GM21576 (cell line): ENCODE results near the gene RNF40.

ENCODE experiments used
- ATAC-seq: cut with Tn5 transposase; IDR thresholded peaks from one replicate; pipeline ENCODE4 v1.9.1; 2021; ENCODE audit warnings: mild to moderate bottlenecking, moderate library complexity; ENCODE audit not compliant: unreplicated experiment

Gene RNF40

DNA sequence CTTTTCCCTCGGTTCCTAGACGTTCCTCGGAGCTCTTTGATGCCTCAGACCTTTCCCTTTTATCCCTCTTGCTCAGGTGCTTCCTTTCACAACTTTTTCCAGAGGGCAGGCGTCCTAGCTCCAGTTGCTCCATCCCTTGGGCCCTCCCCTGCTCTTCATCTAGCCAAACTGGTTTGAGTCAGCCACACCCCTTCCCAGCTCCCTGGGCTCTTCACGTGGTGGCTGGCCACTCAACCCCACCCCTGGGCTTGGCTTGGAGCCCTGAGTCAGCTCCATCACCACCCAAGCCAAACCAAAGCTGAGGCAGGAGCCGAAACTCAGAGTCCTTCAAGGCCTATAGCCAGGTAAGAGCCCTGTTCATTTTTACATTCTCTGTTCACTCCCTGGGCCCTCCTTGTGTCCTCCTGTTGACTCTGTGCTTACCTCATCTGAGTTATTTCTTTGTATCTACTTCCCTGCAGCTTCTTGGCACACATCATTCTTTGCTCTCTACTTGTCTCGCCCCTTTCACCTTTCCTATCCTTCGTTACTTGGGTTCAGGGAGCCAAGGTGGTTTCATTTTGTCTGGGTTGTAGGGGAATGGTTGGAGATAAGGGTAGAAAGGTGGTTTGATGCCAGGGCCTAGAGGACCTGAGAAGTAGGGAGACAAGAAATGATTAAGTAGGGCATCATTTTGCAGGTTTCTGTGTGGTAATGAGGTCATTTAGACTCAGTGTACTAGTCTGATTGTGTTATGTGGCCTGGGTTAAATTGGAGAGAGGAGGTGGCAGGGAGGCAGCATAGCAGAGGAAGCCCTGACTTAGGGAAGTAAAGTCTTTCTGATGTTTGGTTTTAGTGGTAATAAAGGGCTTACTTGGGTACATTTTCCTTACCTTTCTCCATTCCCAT, 21.5 kb upstream of the RNF40 start:
- ATAC-seq, result no peak

DNA sequence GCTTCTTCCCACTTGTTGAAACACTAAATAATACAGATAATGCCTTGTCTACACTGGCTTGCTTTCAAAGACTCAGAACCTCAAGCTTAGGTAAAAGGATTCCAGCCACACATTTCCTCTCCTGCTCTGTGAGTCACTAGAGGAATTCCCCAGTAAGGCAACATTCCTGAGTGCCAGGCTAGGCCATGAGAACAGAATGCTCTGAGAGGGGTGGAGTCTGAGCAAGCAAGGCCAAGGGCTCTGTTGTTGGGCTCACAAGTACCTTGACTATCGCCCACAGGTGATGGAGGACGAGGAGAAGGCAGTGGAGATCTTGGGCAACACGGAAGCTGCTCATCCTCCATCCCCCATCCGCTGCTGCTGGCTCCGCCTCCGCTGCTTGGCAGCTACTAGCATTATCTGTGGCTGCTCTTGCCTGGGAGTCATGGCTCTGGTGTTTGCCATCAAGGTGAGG, 20.6 kb upstream of the RNF40 start:
- no peak for ATAC-seq

DNA sequence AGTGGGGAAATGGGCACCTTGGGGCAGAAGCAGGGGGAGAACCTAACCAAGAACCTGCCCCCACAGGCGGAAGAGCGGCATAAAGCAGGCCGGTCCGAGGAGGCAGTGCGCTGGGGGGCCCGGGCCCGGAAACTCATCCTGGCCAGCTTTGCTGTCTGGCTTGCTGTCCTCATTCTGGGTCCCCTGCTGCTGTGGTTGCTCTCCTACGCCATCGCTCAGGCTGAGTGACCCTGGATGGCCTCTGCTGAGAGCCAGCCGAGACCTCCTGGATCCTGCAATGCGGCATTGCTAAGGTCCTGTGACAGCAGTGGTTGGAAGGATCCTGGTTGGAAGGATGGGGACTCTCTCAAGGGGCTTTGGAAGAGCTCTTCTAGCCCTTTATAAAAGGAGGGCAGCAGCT, 18.4 kb upstream of the RNF40 start:
- no peak for ATAC-seq

DNA sequence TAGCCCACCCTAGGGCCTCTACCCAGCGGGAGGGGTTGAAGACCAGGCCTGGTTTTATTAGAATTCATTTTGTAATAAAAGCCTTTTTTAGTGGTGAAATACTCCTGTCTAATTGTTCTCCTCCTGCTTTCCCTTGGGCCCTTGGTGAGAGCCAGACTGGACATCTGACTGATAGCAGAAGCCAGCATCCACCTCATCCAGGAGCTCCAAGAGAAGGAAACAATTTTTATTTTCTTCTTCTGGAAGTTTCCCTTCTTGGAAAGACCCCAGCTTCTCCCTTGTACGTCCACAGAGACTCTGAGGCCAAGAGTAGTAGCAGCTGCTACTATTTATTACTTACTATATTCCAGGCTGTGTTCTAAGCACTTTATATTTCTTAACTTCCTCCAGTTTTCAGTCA, 17.9 kb upstream of the RNF40 start:
- ATAC-seq, result no peak

DNA sequence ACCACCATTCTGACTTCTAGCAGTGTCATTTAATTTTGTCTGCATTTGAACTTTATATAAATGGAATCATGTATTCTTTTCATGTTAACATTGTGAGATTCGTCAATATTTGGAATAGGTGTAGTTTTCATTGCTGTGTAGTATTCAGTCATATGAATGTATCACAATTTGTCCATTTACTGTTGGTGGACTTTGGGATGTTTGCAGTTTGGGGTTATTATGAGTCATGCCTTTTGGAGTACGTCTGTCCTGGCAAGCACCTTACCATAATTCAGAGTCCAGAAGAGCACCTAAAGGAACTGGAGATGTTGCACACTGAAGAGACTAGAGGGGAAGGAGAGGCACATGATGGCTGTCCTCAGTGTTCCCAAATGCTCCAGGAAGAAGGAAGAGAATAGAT, 17.0 kb upstream of the RNF40 start:
- no peak for ATAC-seq

DNA sequence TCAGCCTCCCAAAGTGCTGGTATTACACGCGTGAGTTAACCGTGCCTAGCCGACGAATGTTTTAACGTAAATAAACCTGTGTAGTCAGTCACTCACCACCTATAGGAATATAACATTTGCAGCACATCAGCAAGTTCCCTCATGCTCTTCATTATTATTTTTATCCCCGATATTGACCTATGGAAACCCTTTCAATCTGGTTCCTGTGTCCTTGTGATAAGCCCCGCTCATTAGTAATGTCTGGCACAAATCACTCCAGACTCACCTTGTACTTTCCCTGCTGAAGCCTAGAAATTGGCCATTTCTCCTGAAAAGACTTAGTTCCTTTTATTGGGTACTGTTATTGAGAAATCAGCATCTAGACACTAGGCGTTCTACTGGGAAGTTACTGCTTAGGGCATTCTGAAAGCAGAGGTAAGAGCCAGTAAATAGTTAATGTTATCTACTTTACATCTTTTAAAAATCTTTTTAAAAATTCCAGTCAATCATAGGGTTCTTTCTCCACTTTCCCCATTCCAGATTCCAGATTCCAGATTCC, 15.4 kb upstream of the RNF40 start:
- ATAC-seq, result no peak

DNA sequence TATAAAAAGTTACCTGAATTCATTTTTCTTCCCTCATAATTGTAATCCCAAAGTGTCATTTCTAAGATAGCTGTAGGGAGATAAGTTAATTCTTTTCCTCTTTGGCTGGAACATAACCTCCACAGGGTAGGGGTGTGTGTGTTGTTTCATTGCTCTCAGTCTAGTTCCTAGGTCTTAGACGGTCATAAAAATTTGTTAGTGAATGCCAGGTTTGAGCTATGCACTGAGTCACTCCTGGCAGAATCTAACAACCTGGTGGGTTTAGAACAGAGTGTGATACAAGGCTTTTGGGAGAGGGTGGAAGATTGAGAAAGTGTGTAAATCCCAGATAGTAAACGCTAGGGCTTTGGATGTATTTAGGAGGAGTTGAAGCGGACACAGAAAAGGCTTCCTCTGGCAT, 14.8 kb upstream of the RNF40 start:
- no peak for ATAC-seq

DNA sequence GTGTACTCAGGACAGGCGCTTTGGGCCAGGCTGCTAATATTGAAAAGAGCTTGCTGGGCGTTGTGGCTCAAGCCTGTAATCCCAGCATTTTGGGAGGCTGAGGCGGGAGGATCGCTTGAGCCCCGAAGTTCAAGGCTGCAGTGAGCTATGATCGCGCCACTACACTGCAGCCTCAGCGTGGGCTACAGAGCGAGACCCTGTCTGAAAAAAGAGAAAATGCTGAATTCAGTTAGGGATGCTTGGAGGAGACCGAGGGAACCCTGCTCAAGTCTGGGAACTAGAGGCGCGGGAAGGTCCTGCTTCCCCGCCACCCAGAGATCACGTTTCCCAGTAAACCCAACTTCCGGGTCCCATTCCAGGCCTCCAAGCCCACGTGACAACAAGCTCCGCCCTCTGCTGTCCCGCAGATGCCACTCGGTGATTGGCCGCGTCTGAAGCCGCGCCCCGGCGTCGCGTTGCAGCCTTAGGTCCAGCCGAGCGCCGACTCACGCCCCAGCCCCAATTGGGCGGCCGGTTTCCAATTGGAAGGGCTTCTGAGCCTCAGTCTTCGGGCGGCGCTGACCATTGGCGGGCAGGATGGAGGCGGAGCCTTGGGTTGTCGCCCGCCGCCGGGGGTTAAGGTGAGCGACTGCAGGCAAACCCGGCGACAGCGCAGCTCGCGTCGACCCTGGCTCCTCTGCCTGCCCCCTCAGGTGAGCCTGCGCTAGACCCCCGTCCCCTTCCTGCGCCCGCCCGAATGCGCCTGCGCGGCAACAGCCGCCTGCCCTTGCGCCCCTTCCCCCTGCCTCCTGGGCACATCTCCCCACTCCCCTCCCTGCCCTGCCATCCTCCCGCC, 14.1 kb upstream of the RNF40 start, which contains the start of gene PHKG2:
PHKG2 (plus strand) TSS at position 627 of the 835 bp plus-strand sequence. CDS start 396 bp downstream, outside the sequence.
- ATAC-seq, result peak; percentile 94

DNA sequence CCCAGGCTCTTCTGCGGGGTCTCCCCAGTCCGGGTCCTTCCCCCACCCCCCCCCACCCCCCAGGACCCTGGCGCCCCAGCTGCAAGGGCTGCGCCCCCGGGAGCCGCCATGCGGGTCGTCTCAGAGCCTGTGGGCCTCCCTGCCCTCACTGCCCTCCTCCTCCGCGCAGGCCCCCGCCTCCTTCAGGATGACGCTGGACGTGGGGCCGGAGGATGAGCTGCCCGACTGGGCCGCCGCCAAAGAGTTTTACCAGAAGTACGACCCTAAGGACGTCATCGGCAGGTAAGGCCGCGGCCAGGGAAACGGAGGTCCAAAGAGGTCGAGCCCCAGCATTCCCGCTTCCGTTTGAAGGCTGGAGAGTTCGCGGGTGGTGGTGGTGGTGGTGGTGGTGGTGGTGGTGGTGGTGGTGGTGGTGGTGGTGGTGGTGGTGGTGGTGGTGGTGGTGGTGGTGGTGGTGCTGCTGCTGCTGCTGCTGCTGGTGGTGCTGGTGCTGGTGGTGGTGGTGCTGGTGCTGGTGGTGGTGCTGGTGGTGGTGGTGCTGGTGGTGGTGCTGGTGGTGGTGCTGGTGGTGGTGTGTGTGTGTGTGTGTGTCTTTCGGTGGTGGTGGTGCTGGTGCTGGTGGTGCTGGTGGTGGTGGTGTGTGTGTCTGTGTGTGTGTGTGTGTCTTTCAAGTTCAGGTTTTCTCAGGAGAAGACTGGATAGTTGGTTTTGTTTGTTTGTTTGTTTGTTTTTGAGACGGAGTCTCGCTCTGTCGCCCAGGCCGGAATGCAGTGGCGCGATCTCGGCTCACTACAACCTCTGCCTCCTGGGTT, 13.3 kb upstream of the RNF40 start:
- no peak for ATAC-seq

DNA sequence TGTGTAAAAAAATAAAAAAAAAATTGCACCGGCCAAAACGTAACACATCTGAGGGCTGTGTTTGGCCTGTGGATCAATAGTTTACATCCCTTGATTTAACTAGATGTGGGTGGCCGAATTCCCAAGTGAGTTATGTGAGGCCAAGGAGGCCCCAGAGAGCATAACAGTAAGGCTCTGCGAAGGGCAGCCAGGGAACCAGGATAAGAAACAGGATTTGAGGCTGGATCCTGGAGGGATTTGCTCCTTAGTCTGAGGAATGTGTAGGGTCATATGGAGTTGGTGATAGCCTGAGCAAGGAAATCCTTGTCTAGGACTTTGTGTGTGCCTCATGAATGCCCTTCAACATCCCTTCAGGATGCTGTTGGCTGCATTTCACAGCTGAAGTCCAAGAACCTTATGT, 11.9 kb upstream of the RNF40 start:
- no peak for ATAC-seq

DNA sequence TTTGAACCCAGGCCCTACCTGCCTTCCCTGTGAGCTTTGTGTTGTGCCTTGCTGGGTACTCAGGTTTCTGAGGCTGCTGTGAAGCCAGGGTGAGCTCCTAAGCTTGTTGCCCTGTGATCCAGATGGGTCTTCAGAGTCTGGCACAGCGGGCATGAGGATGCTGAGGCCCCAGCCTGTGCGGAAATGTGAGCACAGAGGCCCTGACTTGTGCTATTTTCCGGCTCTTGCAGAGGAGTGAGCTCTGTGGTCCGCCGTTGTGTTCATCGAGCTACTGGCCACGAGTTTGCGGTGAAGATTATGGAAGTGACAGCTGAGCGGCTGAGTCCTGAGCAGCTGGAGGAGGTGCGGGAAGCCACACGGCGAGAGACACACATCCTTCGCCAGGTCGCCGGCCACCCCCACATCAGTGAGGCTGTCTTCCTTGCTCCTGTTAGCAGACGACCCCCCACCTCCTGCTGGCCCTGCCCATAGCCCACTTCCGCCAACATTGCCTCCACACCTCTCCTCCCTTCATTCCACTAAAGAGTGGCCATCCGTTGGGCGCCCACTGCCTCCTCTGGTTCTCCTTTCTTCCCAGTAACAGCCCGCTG, 11.2 kb upstream of the RNF40 start:
- ATAC-seq, result no peak

DNA sequence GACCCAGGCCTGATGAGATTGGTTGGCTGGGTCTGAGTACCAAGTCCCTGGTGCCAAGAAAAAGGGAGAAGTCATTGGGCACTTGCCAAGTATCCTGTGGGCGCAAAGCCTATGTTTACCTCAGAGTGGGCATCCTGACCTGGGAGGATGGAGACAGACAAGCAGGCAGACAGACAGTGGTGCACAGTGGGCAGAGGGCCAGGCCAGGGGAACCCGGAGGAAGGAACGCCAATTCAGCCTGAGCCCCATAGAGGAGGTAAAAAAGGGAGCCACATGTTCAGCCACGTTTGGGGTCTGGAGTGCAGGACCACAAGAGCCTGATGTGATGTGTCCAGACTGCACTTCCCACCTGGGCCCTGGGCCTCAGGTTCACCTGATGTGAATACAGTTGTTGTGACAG, 8.5 kb upstream of the RNF40 start:
- no peak for ATAC-seq

DNA sequence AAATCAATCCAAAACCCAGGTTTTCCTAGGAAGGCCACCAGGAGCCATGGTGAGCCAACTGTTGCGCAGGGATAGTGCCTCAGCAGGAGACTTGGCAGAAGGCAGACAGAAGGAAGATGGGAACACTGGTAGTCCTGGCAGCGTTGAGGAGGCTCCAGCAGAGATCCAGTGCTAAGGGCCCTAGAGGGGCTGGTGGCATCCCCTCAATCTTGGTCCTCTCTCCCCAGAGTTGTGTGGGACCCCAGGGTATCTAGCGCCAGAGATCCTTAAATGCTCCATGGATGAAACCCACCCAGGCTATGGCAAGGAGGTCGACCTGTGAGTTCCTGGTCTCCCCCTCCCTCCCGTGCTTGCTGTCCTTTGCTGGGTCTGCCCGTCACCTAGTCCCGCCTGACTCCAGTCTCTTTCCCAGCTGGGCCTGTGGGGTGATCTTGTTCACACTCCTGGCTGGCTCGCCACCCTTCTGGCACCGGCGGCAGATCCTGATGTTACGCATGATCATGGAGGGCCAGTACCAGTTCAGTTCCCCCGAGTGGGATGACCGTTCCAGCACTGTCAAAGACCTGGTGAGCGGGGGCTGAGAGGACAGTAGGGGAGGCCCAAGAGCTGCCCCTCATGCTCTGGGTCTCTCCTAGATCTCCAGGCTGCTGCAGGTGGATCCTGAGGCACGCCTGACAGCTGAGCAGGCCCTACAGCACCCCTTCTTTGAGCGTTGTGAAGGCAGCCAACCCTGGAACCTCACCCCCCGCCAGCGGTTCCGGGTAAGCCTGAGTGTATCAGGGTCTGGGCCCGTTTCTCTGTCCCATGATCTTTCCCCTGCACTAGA, 6.0 kb upstream of the RNF40 start:
- ATAC-seq, result no peak

DNA sequence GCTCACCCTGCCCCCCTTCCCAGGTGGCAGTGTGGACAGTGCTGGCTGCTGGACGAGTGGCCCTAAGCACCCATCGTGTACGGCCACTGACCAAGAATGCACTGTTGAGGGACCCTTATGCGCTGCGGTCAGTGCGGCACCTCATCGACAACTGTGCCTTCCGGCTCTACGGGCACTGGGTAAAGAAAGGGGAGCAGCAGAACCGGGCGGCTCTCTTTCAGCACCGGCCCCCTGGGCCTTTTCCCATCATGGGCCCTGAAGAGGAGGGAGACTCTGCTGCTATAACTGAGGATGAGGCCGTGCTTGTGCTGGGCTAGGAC, 5.4 kb upstream of the RNF40 start:
- ATAC-seq, result no peak

DNA sequence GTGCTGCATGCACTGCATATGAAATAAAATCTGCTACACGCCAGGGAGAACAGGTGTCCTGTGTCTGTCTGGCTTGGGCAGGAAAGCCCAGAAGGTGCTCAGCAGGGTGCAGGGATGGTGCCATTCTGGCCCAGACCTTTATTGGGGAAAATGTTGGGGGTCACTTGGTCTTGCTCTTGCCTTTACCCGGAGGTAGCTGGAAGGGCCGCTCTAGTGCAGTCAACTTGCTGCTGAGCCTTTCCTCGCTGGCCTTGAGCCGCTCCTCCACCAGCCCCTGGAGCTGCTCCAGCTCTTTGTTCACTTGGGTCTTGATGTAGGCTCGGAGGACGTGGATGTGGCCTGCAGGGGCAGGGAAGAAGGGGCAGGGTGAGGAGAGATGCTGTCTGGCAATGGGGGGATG, 4.8 kb upstream of the RNF40 start:
- ATAC-seq, result no peak

DNA sequence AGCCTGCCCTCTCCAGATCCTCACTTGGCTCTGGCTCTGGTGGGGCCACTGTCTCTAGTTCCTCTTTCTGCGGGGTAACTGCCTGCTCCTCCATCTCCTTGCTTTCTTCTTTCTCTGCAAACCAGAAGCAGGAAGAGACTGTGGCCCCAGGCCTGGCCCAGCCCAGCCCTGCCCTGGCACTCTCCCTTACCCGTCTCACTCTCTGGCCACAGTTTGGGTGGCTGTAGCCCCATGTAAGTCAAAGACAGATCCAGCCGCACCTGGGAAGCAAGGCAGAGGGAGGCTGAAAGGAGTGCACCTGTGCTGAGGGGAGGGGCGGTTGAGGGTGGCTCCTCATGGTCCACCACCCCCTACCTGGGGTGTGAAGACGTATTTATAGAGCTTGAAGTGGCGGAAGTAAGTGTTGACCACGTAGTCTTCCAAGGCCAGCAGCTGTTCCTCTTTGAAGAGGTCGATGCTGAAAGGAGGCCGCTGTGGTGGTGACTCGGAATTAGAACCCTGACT, 3.1 kb upstream of the RNF40 start:
- no peak for ATAC-seq

DNA sequence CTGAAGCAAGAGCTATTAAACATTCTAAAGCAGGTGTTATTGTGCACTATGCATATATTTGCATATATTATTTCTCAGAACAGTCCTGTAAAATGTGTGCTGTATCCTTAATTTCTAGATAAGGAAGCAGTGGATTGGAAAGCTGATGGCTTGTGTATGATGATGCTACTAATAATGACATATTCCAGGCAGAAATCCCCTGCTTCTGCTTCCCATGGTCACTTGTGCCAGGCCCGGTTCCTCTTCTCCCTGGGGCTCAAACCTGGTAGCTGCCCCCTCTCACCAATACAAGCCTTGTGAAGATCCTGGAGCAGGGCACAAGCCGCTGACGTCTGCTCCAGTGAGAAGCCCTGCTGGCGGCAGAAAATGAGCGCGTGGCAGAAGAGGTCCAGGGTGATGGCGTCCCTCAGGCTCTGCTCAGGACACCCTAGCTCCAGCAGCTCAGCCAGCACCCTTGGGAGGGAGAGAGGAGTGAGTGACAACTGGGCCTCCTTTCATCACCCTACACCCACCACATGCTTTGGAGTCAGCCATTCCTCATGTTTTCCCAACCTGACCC, 2.0 kb upstream of the RNF40 start:
- no peak for ATAC-seq

DNA sequence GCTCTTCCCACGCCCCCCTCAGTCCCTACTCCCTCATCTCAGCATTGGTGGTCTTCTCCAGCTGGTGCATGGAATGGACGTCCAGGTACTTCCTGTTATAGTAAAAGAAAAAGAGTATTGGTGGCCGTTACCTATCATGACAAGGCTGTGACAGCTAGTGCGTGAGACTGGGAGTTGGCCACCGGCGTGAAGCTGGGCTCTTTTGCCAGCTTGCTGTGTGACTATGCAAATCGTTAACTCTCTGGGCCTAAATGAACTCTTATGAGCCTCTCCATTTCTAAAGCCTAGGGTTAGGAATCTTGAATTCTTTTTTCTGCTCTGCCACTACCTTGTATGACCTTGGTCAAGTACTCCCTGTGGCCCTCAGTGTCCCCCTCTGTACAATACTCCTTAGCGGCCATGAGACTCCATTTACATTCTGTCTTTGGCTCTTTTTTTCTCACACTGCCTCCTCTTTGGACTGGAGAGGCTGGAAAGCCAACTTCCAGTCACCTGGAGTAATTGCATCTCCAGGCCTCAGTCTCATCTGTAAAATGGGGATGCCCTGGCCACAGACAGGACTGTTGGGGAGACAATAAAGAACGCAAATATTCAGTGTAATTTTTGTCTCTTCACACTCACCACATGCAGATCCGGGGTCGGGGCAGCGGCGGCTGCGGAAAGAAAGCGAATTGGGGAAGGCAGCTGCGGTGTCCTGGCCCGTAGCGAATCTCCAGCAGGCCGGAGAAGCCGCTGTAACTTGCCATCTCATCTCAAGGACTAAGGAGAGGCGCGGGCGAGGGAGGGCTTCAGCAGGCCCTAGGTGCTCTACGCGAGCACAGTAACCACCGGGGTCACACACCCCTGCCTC, 1.3 kb upstream of the RNF40 start:
- no peak for ATAC-seq
